ENCODE results near the gene CHKB.
"Not testable (repeated sequence)": the region's sequence is repeated elsewhere in the genome, so short reads cannot be mapped to it uniquely, and the experiment has no call there.

The CHKB gene

DNA sequence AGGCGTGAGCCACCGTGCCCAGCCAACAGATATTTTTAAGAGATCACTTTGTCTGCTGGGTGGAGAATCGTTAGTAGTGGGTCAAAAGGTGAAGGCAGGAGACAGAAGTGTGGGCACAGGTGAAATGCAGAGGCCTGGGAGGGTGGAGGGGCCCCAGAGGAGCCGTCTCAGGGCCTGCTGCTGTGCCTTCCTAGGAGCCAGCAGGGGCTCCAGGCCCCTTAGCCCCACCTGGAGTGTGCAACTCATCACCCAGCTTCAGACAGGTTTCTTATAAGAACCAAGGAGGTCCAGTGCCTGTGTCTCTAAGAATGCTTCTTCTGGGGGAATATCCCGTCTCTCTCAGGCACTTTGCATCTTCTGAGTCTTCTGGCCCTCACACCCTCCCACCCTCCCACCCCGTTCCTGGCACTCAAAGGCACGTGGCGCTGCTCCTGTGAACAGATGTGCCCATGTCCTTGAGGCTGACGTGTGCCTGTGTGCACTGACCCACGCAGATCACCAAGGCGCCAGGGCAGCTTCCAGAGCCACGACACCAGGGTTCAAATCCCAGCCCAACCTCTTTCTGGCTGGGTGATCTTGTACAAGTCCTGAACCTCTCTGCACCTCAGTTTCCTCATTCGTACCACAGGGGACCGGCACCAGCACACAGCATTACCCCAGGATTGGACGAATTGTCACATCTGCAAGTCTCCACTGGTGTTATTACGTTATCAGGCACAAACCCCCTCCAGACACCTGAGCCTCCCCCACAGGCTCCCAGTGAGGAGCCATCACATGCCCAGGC lies 41.9 kb upstream of the CHKB start:
- H3K36me3 ChIP-seq (ENCODE audit: control insufficient read depth in 2 of 2, insufficient read depth in 2 of 2, low read length in 2 of 2) = no peaks in the 10 kb centered on the region
- H3K4me1 ChIP-seq (ENCODE audit: control insufficient read depth in 2 of 2, insufficient read depth in 2 of 2, low read length in 2 of 2) = peaks cover 44 to 47% of the 10 kb centered on the region in 2 donors
- no peaks in the 10 kb centered on the region for H3K9me3 ChIP-seq (ENCODE audit: control insufficient read depth in 2 of 2, low read length in 2 of 2)
- H3K27ac ChIP-seq (ENCODE audit: low read depth in 2 of 2, low read length in 2 of 2) = no peak overlapping the region
- H3K27me3 ChIP-seq (ENCODE audit: control insufficient read depth in 2 of 2, insufficient read depth in 2 of 2, low read length in 2 of 2) = no peaks in the 10 kb centered on the region
- no peak overlapping the region for H3K4me3 ChIP-seq (ENCODE audit: low read length in 2 of 2)
- H3K9ac ChIP-seq (ENCODE audit: low read depth in 1 of 2, low read length in 2 of 2) = no peak overlapping the region

DNA sequence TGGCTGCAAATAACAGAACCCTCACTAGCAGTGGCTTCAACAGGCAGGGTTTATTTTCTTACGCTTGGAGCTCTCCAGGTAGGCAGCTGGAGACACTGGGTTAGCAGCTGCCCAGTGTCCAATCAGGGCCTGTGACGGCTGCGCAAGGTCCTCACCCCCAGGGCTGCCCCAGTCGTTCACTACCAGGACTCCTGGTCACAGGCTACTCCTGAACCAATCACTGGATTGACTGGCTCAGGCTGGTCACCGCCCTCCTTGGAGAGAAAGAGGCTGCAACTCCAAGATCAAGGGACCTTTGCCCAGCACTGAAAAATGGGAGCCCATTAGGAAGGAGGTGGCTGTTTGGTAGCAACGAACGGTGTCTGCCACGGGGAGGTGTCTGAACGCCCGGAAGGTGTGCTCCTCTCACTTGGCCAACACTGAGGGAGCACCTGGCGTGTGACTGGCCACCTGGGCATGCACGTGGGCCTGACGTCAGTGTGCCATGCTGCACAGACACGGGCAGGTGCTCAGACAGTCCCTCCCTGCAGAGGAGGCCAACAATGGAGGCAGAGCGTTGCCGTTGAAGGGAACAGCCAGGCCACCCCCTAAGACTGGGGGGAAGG lies 40.2 kb upstream of the CHKB start:
- H3K4me1 ChIP-seq (ENCODE audit: control insufficient read depth in 2 of 2, insufficient read depth in 2 of 2, low read length in 2 of 2) = peaks cover 35 to 40% of the 10 kb centered on the region in 2 donors
- peak overlapping the region; percentile 8 to 70 for H3K4me3 ChIP-seq (ENCODE audit: low read length in 2 of 2)
- peak overlapping the region; percentile 90 to 98 for H3K27ac ChIP-seq (ENCODE audit: low read depth in 2 of 2, low read length in 2 of 2)
- H3K27me3 ChIP-seq (ENCODE audit: control insufficient read depth in 2 of 2, insufficient read depth in 2 of 2, low read length in 2 of 2) = no peaks in the 10 kb centered on the region
- peak overlapping the region; percentile 64 to 74 for H3K9ac ChIP-seq (ENCODE audit: low read depth in 1 of 2, low read length in 2 of 2)
- H3K36me3 ChIP-seq (ENCODE audit: control insufficient read depth in 2 of 2, insufficient read depth in 2 of 2, low read length in 2 of 2) = no peaks in the 10 kb centered on the region
- H3K9me3 ChIP-seq (ENCODE audit: control insufficient read depth in 2 of 2, low read length in 2 of 2) = no peaks in the 10 kb centered on the region

DNA sequence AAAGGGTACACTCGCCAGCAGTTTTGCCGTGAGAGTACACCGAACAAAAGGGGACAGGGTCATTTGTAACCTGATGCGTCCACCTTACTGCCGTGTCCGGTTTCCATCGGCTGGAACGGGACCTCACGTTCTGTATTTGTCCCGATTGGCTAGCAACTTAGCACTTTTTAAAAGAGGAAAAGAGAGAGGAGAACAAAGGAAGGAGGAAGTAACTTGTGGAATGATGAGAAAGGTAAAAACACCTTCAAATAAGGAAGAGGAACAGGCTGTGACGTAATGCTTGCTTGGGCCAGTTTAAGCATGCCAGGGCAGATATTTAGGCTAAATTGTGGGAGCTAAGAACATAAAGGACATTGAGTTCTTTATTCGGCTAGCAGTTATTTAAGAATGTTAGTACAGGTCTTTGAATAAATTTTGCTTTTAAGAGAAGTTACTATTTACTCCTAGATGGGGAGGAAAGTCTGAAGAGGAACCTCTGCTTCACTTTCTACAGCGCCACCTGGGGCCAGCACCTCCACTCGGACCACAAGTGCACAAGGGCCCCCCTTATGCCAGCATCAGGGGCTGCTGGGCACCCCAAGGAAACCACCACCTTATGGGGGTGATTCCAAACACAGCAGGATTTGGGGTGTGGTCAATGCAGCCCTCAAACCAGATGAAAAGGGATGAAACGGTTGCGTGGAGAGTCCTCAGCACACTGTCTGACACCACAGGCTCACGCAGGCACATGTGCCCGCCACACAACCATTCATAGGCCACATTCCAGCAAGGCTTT lies 39.5 kb upstream of the CHKB start:
- Histone ChIP-seq H3K36me3 (ENCODE audit: control insufficient read depth in 2 of 2, insufficient read depth in 2 of 2, low read length in 2 of 2) (no peaks in the 10 kb centered on the region), H3K9ac (ENCODE audit: low read depth in 1 of 2, low read length in 2 of 2) (peak overlapping the region; percentile 64 to 74), H3K9me3 (ENCODE audit: control insufficient read depth in 2 of 2, low read length in 2 of 2) (no peaks in the 10 kb centered on the region), H3K27me3 (ENCODE audit: control insufficient read depth in 2 of 2, insufficient read depth in 2 of 2, low read length in 2 of 2) (no peaks in the 10 kb centered on the region), H3K4me3 (ENCODE audit: low read length in 2 of 2) (peak overlapping the region; percentile 65 to 70), H3K27ac (ENCODE audit: low read depth in 2 of 2, low read length in 2 of 2) (peak overlapping the region; percentile 90 to 98), H3K4me1 (ENCODE audit: control insufficient read depth in 2 of 2, insufficient read depth in 2 of 2, low read length in 2 of 2) (peaks cover 30 to 34% of the 10 kb centered on the region in 2 donors)

DNA sequence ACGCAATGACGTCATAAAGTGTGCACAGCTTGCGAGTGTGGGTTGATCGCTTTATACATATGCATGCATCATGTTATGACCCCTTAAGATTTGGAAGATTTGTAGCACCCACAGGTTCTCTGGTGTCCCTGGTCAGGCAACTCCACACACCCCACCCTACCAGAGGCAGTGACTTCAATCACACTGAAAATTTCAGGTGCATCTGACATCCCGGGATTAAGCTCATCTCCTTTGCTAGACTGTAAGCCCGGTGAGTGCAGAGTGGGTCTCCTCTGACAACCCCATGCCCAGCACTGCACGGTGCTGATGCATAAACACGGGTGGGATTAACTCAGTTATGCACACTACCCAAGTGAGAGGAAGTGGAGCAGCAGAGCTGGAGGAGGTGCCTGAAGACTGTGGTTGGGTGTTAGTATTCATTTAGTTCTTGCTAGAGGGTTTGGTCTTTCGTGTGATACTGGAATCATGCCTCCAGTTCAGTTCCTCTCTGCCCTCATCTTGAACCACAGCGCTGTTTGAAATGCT lies 38.8 kb upstream of the CHKB start:
- H3K4me3 ChIP-seq (ENCODE audit: low read length in 2 of 2) = peak overlapping the region; percentile 65 to 70

GRCh38 chr22:50620593-50621355 lies 38.1 kb upstream of the CHKB start:
- peak overlapping the region; percentile 4 to 64 for H3K9ac ChIP-seq (ENCODE audit: low read depth in 1 of 2, low read length in 2 of 2)
- H3K36me3 ChIP-seq (ENCODE audit: control insufficient read depth in 2 of 2, insufficient read depth in 2 of 2, low read length in 2 of 2) = no peaks in the 10 kb centered on the region
- H3K9me3 ChIP-seq (ENCODE audit: control insufficient read depth in 2 of 2, low read length in 2 of 2) = no peaks in the 10 kb centered on the region
- H3K4me1 ChIP-seq (ENCODE audit: control insufficient read depth in 2 of 2, insufficient read depth in 2 of 2, low read length in 2 of 2) = peaks cover 29 to 30% of the 10 kb centered on the region in 2 donors
- H3K27me3 ChIP-seq (ENCODE audit: control insufficient read depth in 2 of 2, insufficient read depth in 2 of 2, low read length in 2 of 2) = no peaks in the 10 kb centered on the region
- peak overlapping the region; percentile 65 to 70 for H3K4me3 ChIP-seq (ENCODE audit: low read length in 2 of 2)
- H3K27ac ChIP-seq (ENCODE audit: low read depth in 2 of 2, low read length in 2 of 2) = peak overlapping the region in 1 of 2 donors; percentile 98

More for the DNA sequence above, 38.8 kb upstream of the CHKB start:
- Histone ChIP-seq H3K27ac (ENCODE audit: low read depth in 2 of 2, low read length in 2 of 2) (peak overlapping the region; percentile 90 to 98), H3K9me3 (ENCODE audit: control insufficient read depth in 2 of 2, low read length in 2 of 2) (no peaks in the 10 kb centered on the region), H3K27me3 (ENCODE audit: control insufficient read depth in 2 of 2, insufficient read depth in 2 of 2, low read length in 2 of 2) (no peaks in the 10 kb centered on the region), H3K9ac (ENCODE audit: low read depth in 1 of 2, low read length in 2 of 2) (peak overlapping the region; percentile 24 to 64), H3K36me3 (ENCODE audit: control insufficient read depth in 2 of 2, insufficient read depth in 2 of 2, low read length in 2 of 2) (no peaks in the 10 kb centered on the region), H3K4me1 (ENCODE audit: control insufficient read depth in 2 of 2, insufficient read depth in 2 of 2, low read length in 2 of 2) (peaks cover 29 to 30% of the 10 kb centered on the region in 2 donors)

- not testable (repeated sequence) for H3K27me3 ChIP-seq (ENCODE audit: control insufficient read depth in 2 of 2, insufficient read depth in 2 of 2, low read length in 2 of 2)
Measured at GRCh38 chr22:50614296-50614695, 31.6 kb upstream of the CHKB start.

DNA sequence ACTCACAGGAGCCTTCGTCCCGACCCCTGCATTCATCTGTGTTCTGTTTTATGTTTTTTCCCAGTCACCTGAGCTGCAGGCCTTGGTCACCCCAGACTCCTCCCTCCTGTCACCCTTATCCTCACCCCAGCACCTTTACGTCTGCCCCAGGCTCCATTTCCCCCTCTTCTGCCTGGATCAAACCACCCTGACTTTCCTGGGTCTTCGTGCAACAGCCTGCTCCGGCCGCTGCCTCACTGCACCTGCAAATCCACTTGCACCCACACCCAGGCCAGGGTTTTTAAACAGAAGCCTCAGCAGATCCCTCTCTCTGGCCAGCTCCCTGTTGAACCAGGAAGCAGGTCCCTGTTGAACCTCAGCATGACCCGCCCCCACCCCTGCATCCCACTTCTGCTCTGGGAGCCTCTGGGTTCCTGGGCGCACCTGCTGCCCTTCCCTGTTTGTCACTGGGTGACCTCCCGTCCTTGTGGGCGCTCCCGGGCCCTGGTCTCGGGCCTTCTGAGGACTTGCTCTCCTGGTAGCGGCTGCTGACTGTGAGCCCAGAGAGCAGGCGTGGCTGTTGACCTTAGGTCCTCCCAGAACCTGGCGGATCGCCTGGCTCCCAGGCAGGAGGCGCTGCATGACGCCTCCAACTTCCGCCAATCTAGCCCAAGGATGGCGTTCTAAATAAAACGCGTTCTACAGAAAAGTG lies 30.8 kb upstream of the CHKB start:
- Histone ChIP-seq H3K9me3 (ENCODE audit: control insufficient read depth in 2 of 2, low read length in 2 of 2) (no peaks in the 10 kb centered on the region), H3K4me1 (ENCODE audit: control insufficient read depth in 2 of 2, insufficient read depth in 2 of 2, low read length in 2 of 2) (peaks cover 9 to 12% of the 10 kb centered on the region in 2 donors), H3K9ac (ENCODE audit: low read depth in 1 of 2, low read length in 2 of 2) (peak overlapping the region; percentile 14 to 74), H3K36me3 (ENCODE audit: control insufficient read depth in 2 of 2, insufficient read depth in 2 of 2, low read length in 2 of 2) (no peaks in the 10 kb centered on the region), H3K27me3 (ENCODE audit: control insufficient read depth in 2 of 2, insufficient read depth in 2 of 2, low read length in 2 of 2) (no peaks in the 10 kb centered on the region), H3K27ac (ENCODE audit: low read depth in 2 of 2, low read length in 2 of 2) (peak overlapping the region; percentile 86 to 88), H3K4me3 (ENCODE audit: low read length in 2 of 2) (peak overlapping the region; percentile 6 to 26)

More at GRCh38 chr22:50614296-50614695, 31.6 kb upstream of the CHKB start:
- not testable (repeated sequence) for H3K9ac ChIP-seq (ENCODE audit: low read depth in 1 of 2, low read length in 2 of 2); H3K9me3 ChIP-seq (ENCODE audit: control insufficient read depth in 2 of 2, low read length in 2 of 2); H3K36me3 ChIP-seq (ENCODE audit: control insufficient read depth in 2 of 2, insufficient read depth in 2 of 2, low read length in 2 of 2); H3K4me3 ChIP-seq (ENCODE audit: low read length in 2 of 2); H3K27ac ChIP-seq (ENCODE audit: low read depth in 2 of 2, low read length in 2 of 2)
- H3K4me1 ChIP-seq (ENCODE audit: control insufficient read depth in 2 of 2, insufficient read depth in 2 of 2, low read length in 2 of 2) = peaks cover 9 to 12% of the 10 kb centered on the region in 2 donors

DNA sequence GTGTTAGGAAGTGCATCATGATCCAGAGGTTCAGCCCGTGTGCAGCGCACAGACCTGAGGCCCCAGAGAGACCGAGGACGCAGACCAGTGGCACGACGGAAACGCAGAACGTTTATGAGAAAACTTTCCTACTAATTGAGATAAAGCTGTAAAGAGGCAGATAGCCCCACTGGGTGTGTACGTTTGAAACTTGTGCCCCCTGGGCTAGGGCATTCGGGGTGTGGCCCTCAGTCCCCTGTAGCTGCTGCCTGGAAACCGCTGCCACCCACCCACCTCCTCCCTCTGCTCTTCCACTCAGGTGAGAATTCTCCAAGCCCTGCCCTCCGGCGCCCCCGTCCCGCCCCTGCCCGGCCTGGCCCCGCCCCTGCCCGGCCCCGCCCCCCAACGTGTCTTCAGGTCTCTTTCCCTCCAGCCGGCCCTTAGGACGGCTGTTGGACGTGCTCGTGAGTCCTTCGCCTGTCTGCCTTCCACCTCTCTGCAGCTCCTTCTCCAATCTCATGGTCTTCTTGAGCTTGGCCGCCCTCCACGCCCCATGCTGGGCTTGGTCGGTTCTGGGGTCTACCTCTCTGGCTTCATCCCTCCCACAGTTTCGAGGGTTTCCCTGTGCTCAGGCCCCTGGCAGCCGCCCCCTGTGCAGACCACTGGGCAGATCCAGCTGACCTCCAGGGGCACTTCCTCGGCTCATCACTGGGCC lies 30.0 kb upstream of the CHKB start:
- H3K27me3 ChIP-seq (ENCODE audit: control insufficient read depth in 2 of 2, insufficient read depth in 2 of 2, low read length in 2 of 2) = peaks cover 0 to 4% of the 10 kb centered on the region in 2 donors
- peak overlapping the region; percentile 26 to 74 for H3K9ac ChIP-seq (ENCODE audit: low read depth in 1 of 2, low read length in 2 of 2)
- H3K4me1 ChIP-seq (ENCODE audit: control insufficient read depth in 2 of 2, insufficient read depth in 2 of 2, low read length in 2 of 2) = peaks cover 9 to 12% of the 10 kb centered on the region in 2 donors
- H3K9me3 ChIP-seq (ENCODE audit: control insufficient read depth in 2 of 2, low read length in 2 of 2) = no peaks in the 10 kb centered on the region
- peak overlapping the region; percentile 86 to 88 for H3K27ac ChIP-seq (ENCODE audit: low read depth in 2 of 2, low read length in 2 of 2)
- peak overlapping the region; percentile 6 to 31 for H3K4me3 ChIP-seq (ENCODE audit: low read length in 2 of 2)
- H3K36me3 ChIP-seq (ENCODE audit: control insufficient read depth in 2 of 2, insufficient read depth in 2 of 2, low read length in 2 of 2) = no peaks in the 10 kb centered on the region

All from mucosa of rectum (tissue), 2 donors.